ENCODE results near the gene CIRBP. TPM values are rescaled to one million over a fixed set of nuclear protein-coding genes. Genes with fewer than 3 reads are reported as not detected.
A peak's percentile ranks its signal among the peaks of the same experiment; 100 is the strongest.

The CIRBP gene
- total RNA-seq, 1 donor from 2014 or later, result 399 TPM

DNA sequence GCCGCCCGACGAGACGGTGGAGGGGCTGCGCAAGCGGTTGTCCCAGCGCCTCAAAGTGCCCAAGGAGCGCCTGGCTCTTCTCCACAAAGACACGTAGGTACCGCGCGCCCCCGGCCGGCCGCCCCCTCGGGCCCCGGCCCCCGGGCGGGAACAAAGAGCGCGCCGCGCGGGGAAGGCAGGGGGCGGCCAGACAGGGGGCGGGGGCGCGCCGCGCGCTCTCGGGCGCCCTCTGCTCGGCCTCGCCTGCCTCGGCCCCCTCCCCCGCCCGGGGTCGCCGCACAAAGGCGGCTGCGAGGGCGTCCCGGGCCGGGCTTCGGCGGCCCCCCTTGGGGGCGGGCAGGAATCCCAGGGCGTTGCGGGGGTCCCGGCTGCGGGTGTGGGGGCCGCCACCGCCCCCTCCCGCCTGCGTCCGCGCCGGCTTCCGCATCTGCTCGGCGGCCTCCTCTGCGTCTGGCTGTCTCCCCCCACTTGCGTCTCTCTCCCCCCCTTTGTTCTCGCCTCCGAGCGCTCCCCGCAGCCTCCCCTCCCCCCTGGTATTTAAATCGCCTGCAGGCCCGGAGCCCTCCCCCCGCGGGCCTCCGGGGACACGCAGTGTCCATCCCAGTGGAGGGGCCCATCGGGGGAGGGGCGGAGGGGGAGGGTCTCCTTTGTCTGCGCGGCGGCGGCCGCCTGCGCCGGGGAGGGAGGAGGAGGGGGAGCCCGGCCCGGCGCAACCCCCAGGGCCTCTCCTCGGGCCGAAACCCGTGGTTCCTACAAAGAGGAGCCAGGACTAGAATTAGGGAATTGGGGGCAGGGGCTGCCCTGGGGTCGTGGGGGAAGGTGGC lies 18.5 kb upstream of the CIRBP start:
- Mint-ChIP-seq H3K36me3 (ENCODE audit: low read depth) (peaks cover 23% of the 10 kb centered on the region), H3K27me3 (no peaks in the 10 kb centered on the region), H3K4me1 (peaks cover 35% of the 10 kb centered on the region), H3K9me3 (no peaks in the 10 kb centered on the region), H3K27ac (peak overlapping the region; percentile 89), H3K4me3 (peak overlapping the region; percentile 89)
- ChIA-PET CTCF (interaction anchor here (1.0 kb wide), 1 partner anchor 16 kb away, joined by 3 read pairs; no protein-coding TSS in a partner anchor), POLR2A (interaction anchor here (0.7 to 3.2 kb wide), 8 partner anchors 9 to 25 kb away, joined by 4 to 283 read pairs (median 12); partner anchors contain the start of genes CIRBP and FAM174C)
- ATAC-seq (ENCODE audit: low read depth) (no peak), DNase-seq (peak; percentile 60)
- TF ChIP-seq, protein P1, sequence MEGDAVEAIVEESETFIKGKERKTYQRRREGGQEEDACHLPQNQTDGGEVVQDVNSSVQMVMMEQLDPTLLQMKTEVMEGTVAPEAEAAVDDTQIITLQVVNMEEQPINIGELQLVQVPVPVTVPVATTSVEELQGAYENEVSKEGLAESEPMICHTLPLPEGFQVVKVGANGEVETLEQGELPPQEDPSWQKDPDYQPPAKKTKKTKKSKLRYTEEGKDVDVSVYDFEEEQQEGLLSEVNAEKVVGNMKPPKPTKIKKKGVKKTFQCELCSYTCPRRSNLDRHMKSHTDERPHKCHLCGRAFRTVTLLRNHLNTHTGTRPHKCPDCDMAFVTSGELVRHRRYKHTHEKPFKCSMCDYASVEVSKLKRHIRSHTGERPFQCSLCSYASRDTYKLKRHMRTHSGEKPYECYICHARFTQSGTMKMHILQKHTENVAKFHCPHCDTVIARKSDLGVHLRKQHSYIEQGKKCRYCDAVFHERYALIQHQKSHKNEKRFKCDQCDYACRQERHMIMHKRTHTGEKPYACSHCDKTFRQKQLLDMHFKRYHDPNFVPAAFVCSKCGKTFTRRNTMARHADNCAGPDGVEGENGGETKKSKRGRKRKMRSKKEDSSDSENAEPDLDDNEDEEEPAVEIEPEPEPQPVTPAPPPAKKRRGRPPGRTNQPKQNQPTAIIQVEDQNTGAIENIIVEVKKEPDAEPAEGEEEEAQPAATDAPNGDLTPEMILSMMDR (IDR thresholded peaks at IDR 0.05), result no peak
- intact Hi-C loops (cut with micrococcal nuclease), result no loop called here

DNA sequence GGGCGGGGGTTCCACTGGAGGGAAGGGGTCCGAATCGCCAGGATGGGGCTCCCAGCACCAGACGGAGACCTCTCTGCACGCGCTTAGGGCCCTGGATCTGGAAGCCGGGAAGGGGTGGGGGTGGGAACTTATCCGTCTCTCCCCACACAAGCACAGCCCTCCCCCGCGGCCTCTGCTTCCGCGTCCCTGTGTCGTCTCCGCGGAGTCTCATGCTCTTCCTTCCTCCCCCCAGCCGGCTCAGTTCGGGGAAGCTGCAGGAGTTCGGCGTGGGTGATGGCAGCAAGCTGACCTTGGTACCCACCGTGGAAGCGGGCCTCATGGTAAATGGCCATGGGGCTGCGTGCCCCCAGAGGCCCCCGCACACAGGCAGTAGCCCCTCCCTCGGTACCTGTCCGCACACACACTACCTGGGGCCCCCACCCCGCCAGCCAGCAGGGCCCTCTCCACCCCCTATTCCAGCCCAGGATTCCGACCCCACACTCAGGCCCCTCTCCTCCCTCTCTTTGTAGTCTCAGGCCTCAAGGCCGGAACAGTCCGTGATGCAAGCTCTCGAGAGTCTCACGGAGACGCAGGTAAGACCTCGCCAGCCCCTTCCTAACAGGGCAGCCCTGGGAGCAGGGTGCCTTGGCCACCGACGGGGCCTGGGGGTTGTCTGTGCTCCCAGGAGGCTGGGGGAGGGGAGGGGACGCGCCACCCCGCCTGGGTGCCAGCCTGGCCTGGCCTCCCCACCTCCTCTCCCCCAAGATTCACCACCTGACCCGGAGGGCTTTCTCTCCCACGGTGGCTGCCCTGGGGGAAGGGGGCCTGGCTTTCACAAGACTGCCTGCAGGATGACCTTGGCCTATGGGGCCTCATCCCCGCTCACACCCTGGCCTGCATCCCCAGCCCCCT lies 17.6 kb upstream of the CIRBP start:
- TF ChIP-seq, protein P1 (IDR thresholded peaks at IDR 0.05), result no peak
- peaks cover 38% of the 10 kb centered on the region for H3K4me1 Mint-ChIP-seq
- intact Hi-C loops (cut with micrococcal nuclease), result no loop called here
- no peaks in the 10 kb centered on the region for H3K27me3 Mint-ChIP-seq
- POLR2A ChIA-PET, result interaction anchor here (0.7 to 3.2 kb wide), 9 partner anchors 8 to 1501 kb away, joined by 3 to 283 read pairs (median 5); partner anchors contain the start of genes CIRBP and FAM174C
- no peak for ATAC-seq (ENCODE audit: low read depth)
- peaks cover 32% of the 10 kb centered on the region for H3K36me3 Mint-ChIP-seq (ENCODE audit: low read depth)
- H3K9me3 Mint-ChIP-seq, result no peaks in the 10 kb centered on the region
- H3K27ac Mint-ChIP-seq, result peak overlapping the region; percentile 89
- H3K4me3 Mint-ChIP-seq, result peak overlapping the region; percentile 89
- CTCF ChIA-PET, result interaction anchor here (1.0 kb wide), 1 partner anchor 18 kb away, joined by 3 read pairs; the partner anchor contains the start of gene CIRBP
- peak; percentile 53 for DNase-seq

DNA sequence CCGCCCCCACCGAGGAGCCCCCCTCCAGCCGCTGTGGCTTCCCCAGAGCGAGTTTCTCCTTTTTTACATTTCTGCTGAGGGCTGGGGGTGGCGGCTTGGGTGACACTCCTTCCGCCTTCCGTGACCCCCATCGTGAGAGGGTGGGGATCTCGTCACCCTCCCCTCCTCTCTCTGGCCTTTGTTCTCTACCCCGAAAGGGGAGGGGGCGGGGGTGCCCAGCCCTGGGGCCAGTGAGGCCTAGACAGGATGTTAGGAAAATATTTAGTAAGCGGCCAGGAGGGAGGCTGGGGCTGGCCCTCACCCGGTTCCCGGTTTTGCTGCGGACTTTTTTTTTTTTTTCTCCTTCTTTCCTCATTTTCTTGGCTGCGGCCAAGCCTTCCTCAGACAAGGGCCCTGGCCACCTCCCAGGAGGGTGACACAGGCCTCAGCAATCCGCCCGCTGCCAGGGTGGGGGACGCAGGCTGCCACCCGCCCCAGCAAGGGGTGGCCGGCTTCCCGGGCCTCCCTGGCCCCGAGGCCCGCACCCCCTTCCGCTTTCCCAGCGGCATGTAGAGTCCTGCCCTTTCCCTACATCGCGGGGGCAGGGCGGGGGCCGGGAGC lies 16.8 kb upstream of the CIRBP start:
- Mint-ChIP-seq H3K36me3 (ENCODE audit: low read depth) (peaks cover 35% of the 10 kb centered on the region), H3K4me1 (peaks cover 39% of the 10 kb centered on the region), H3K27me3 (no peaks in the 10 kb centered on the region), H3K4me3 (peak overlapping the region; percentile 89), H3K9me3 (no peaks in the 10 kb centered on the region), H3K27ac (peak overlapping the region; percentile 80)
- ChIA-PET CTCF (interaction anchor here (1.0 to 2.2 kb wide), 4 partner anchors 8 to 17 kb away, joined by 3 to 26 read pairs (median 12); partner anchors contain the start of gene CIRBP), POLR2A (interaction anchor here (0.6 to 4.8 kb wide), 20 partner anchors 8 to 1500 kb away, joined by 3 to 283 read pairs (median 6); partner anchors contain the start of genes ARHGAP45, CIRBP and FAM174C)
- intact Hi-C loops (cut with micrococcal nuclease), result no loop called here
- ATAC-seq (ENCODE audit: low read depth) (no peak), DNase-seq (peak; percentile 49)
- TF ChIP-seq, protein P1 (IDR thresholded peaks at IDR 0.05), result no peak

DNA sequence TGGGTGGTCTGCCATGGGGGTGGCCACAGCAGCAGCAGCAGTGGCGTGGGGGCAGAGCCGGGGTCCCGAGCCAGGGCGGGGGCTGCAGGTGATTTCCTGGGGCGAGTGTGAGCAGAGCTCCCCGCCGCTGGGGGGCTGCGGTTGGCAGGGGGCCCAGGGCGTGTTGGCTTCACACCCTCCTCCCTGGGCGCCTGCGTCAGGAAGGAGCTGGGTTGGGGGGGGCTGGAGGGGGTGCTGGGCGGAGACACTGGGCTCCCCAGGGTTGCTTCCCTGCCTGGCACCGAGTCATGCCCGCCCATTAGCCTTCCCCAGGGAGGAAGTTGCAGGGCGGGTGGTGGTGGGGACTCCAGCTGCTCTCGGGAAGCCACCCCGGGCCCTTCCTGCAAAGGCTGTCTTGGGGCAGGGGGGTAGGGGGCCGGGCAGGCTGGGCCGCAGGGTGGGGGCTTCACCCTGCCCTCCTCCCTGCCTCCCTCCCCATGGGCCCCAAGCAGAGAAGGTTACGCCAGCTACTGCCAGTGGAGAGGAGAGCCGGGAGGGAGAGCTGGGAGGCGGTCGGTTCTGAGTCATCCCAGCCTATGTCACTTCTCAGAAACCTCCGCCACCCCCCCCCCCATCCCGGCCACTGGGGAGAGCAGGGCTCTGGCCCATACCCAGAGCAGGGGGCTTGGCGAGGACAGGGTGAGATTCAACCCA lies 16.2 kb upstream of the CIRBP start:
- DNase-seq, result peak; percentile 83
- TF ChIP-seq, protein P1 (IDR thresholded peaks at IDR 0.05), result no peak
- intact Hi-C loops (cut with micrococcal nuclease), result loop anchor here (1.0 kb wide), 1 partner anchor 8 kb away; no protein-coding TSS in a partner anchor
- ChIA-PET POLR2A (interaction anchor here (0.6 to 4.8 kb wide), 19 partner anchors 9 to 786 kb away, joined by 3 to 283 read pairs (median 6); partner anchors contain the start of genes ARHGAP45, CIRBP and FAM174C), CTCF (interaction anchor here (0.7 to 2.2 kb wide), 4 partner anchors 9 to 22 kb away, joined by 3 to 26 read pairs (median 12); partner anchors contain the start of gene FAM174C)
- Mint-ChIP-seq H3K4me1 (peaks cover 46% of the 10 kb centered on the region), H3K27me3 (no peaks in the 10 kb centered on the region), H3K9me3 (no peaks in the 10 kb centered on the region), H3K4me3 (peak overlapping the region; percentile 69), H3K36me3 (ENCODE audit: low read depth) (peaks cover 40% of the 10 kb centered on the region), H3K27ac (peak overlapping the region; percentile 82)
- peak; percentile 47 for ATAC-seq (ENCODE audit: low read depth)

Data from activated B cell treated with CpG ODN at 0.5 μM for 24 hours (primary cell).